ENCODE measurements around the gene CMTM3. TPM values are rescaled to one million over a fixed set of nuclear protein-coding genes. Genes with fewer than 3 reads are reported as not detected.

CMTM3 gene
- total RNA-seq, 1 experiment from 2014 or later, result 39.2 TPM

DNA sequence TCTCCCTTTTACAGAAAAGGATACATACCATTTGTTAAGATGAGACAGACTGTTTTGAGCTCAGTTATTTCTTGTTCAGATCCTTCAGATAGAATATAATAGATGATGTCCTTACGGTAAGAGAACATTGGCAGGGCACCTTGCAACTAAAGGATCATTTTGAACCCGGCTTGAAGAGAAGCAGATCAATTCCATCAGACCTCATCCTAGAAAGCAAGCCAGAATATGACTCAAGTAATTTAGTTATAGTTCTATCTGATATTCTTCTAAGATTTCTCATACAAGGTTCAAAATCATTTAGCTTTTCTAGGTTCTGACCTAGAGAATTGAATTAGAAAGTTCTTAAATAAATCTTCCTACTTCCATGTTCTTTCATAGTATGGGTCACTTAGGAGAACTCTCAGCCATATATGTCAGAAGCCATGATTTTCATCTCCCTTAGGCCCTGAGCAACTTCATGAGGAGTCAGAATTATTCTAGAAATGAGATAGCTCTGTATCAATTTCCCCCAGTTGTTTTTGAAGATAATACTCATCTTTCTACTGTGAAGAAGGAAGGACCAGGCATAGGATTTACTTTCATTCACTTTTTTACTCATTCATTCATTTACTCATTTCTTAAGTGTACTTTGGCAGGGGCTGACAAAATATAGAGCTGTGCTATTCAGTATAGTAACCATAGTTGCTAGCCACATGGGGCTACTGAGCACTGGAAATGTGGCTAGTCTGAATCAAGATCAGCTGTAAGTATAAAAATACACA lies 40.8 kb upstream of the CMTM3 start:
- H3K4me1 Mint-ChIP-seq, result no peaks in the 10 kb centered on the region
- no peak overlapping the region for H4K91ac ChIP-seq (ENCODE audit: insufficient read length, low read depth, low read length)

More for the DNA sequence above, 40.8 kb upstream of the CMTM3 start:
- H3K79me2 ChIP-seq (ENCODE audit: insufficient read depth, low read length), result no peaks in the 10 kb centered on the region
- H3K79me1 ChIP-seq (ENCODE audit: insufficient read depth, low read depth, low read length, poor library complexity, severe bottlenecking), result no peaks in the 10 kb centered on the region
- H3K4ac ChIP-seq (ENCODE audit: low read depth, low read length), result no peak overlapping the region
- no peak overlapping the region for H4K5ac ChIP-seq (ENCODE audit: insufficient read length, low read depth, low read length)
- TF ChIP-seq, protein P1, sequence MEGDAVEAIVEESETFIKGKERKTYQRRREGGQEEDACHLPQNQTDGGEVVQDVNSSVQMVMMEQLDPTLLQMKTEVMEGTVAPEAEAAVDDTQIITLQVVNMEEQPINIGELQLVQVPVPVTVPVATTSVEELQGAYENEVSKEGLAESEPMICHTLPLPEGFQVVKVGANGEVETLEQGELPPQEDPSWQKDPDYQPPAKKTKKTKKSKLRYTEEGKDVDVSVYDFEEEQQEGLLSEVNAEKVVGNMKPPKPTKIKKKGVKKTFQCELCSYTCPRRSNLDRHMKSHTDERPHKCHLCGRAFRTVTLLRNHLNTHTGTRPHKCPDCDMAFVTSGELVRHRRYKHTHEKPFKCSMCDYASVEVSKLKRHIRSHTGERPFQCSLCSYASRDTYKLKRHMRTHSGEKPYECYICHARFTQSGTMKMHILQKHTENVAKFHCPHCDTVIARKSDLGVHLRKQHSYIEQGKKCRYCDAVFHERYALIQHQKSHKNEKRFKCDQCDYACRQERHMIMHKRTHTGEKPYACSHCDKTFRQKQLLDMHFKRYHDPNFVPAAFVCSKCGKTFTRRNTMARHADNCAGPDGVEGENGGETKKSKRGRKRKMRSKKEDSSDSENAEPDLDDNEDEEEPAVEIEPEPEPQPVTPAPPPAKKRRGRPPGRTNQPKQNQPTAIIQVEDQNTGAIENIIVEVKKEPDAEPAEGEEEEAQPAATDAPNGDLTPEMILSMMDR (conservative IDR thresholded peaks at IDR 0.05), result no peak
- no peak for DNase-seq
- Mint-ChIP-seq H3K4me3 (no peak overlapping the region), H3K36me3 (ENCODE audit: insufficient read depth in 1 of 3, low read depth in 3 of 3) (peaks cover 3 to 23% (median 20%) of the 10 kb centered on the region in 3 experiments; a peak in 5 of 7 replicates), H3K27ac (no peak overlapping the region), H3K27me3 (ENCODE audit: low read depth) (no peaks in the 10 kb centered on the region), H3K9me3 (no peaks in the 10 kb centered on the region)
- no peak overlapping the region for H3K18ac ChIP-seq (ENCODE audit: insufficient read length, low read depth, low read length)
- H2BK5ac ChIP-seq (ENCODE audit: insufficient read length, low read length), result no peak overlapping the region
- H3K9ac ChIP-seq (ENCODE audit: extremely low read depth, insufficient read length, low read length), result no peak overlapping the region
- H3K23me2 ChIP-seq (ENCODE audit: insufficient read length, low read depth, low read length, poor library complexity, severe bottlenecking), result no peaks in the 10 kb centered on the region
- no CpG with 5 or more reads among the region's 2 CpGs for WGBS (ENCODE audit: extremely low coverage, insufficient read length, low lambda C conversion rate)
- no peak overlapping the region for H3K27ac ChIP-seq (ENCODE audit: insufficient read length, low read depth, low read length)
- H3K9me3 ChIP-seq (ENCODE audit: control insufficient read depth, low read depth, low read length), result no peaks in the 10 kb centered on the region
- H3K56ac ChIP-seq (ENCODE audit: insufficient read length, low read depth, low read length), result no peak overlapping the region
- H2BK120ac ChIP-seq (ENCODE audit: low read depth, low read length, poor library complexity, severe bottlenecking), result no peak overlapping the region
- H4K20me1 ChIP-seq (ENCODE audit: control insufficient read depth, insufficient read depth, insufficient read length), result peaks cover 3% of the 10 kb centered on the region
- H2AK5ac ChIP-seq (ENCODE audit: insufficient read length, low read length), result no peak overlapping the region
- no peak overlapping the region for H3K14ac ChIP-seq (ENCODE audit: insufficient read depth, low read length)
- H3K27me3 ChIP-seq (ENCODE audit: insufficient read depth, low read length), result no peaks in the 10 kb centered on the region
- H2BK12ac ChIP-seq (ENCODE audit: insufficient read length, low read depth, low read length), result no peak overlapping the region
- no peak overlapping the region for H3K4me2 ChIP-seq (ENCODE audit: insufficient read depth, insufficient read length, low read length)
- no peaks in the 10 kb centered on the region for H3K4me1 ChIP-seq (ENCODE audit: insufficient read depth, low read length)
- no peak overlapping the region for H3T11ph ChIP-seq (ENCODE audit: low read length)
- H2AFZ ChIP-seq (ENCODE audit: low read length), result no peak overlapping the region
- H2BK20ac ChIP-seq (ENCODE audit: low read depth, low read length, poor library complexity, severe bottlenecking), result no peak overlapping the region
- no peak overlapping the region for H3K23ac ChIP-seq (ENCODE audit: insufficient read length, low read depth, low read length)
- no peak overlapping the region for H2BK15ac ChIP-seq (ENCODE audit: low read depth, low read length)
- H4K8ac ChIP-seq (replicated peaks; ENCODE audit: insufficient read length, low read depth, low read length), result no peak overlapping the region
